ENCODE results near the gene PRPF8. TPM values are rescaled to one million over a fixed set of nuclear protein-coding genes. Genes with fewer than 3 reads are reported as not detected.
A peak's percentile ranks its signal among the peaks of the same experiment; 100 is the strongest.

The PRPF8 gene
- total and polyA plus RNA-seq, 2 of the 13 experiments (the other 11 are each of a cell fraction or from before 2014, with no cell fraction given), result 112 to 179 TPM

- TF ChIP-seq ZBTB46 (CRISPR knock-in tag; IDR thresholded peaks at IDR 0.05; ENCODE audit: borderline replicate concordance) (0 out of 2 replicates have a peak, but pooled peaks have one; percentile 56), ZNF264 (CRISPR knock-in tag; IDR thresholded peaks at IDR 0.05) (0 out of 2 replicates have a peak, but pooled peaks have one; percentile 45), ZNF343 (CRISPR knock-in tag; IDR thresholded peaks at IDR 0.05) (peak; percentile 30; the same call in 1 of the 2 replicates), TEF (CRISPR knock-in tag; IDR thresholded peaks at IDR 0.05) (peak; percentile 19; the same call in 1 of the 2 replicates), MYC (CRISPR knock-in tag; IDR thresholded peaks at IDR 0.05; ENCODE audit: borderline replicate concordance) (peak; percentile 10; the same call in 1 of the 2 replicates), ZBTB43 (CRISPR knock-in tag; conservative IDR thresholded peaks at IDR 0.05) (no peak), NCOA2 (CRISPR knock-in tag; IDR thresholded peaks at IDR 0.05) (no peak; the same call in 1 of the 2 replicates), ZMYM4 (CRISPR knock-in tag; IDR thresholded peaks at IDR 0.05) (peak; percentile 46; the same call in 1 of the 2 replicates), ARNTL (CRISPR knock-in tag; IDR thresholded peaks at IDR 0.05) (0 out of 2 replicates have a peak, but pooled peaks have one; percentile 41), SOX6 (IDR thresholded peaks at IDR 0.05) (no peak), SOX6 (CRISPR knock-in tag; IDR thresholded peaks at IDR 0.05) (no peak; the same call in none of the 2 replicates), RBM39 (IDR thresholded peaks at IDR 0.05; ENCODE audit: low read depth, low read length, poor library complexity, severe bottlenecking) (peak; percentile 6), ZNF121 (CRISPR knock-in tag; IDR thresholded peaks at IDR 0.05) (peak; percentile 32; the same call in 1 of the 2 replicates), SKIL (CRISPR knock-in tag; IDR thresholded peaks at IDR 0.05; ENCODE audit: borderline replicate concordance) (peak; percentile 69; the same call in 1 of the 2 replicates), MXD4 (CRISPR knock-in tag; IDR thresholded peaks at IDR 0.05) (0 out of 2 replicates have a peak, but pooled peaks have one; percentile 15), YEATS2 (CRISPR knock-in tag; IDR thresholded peaks at IDR 0.05; ENCODE audit: borderline replicate concordance) (peak; percentile 55; the same call in 1 of the 2 replicates), MATR3 (CRISPR knock-in tag; IDR thresholded peaks at IDR 0.05) (no peak), KLF16 (CRISPR knock-in tag; IDR thresholded peaks at IDR 0.05) (peak in 1 of 2 experiments; percentile 67; a peak in 2 of 4 replicates), NONO (IDR thresholded peaks at IDR 0.05) (no peak), NONO (CRISPR knock-in tag; conservative IDR thresholded peaks at IDR 0.05) (0 out of 2 replicates have a peak, but pooled peaks have one; percentile 1), RXRB (CRISPR knock-in tag; IDR thresholded peaks at IDR 0.05; ENCODE audit: borderline replicate concordance) (peak; percentile 82), GATAD2A (CRISPR knock-in tag; IDR thresholded peaks at IDR 0.05) (no peak; the same call in 1 of the 2 replicates), PHF8 (CRISPR knock-in tag; IDR thresholded peaks at IDR 0.05) (peak; percentile 4), HOXA3 (CRISPR knock-in tag; IDR thresholded peaks at IDR 0.05) (peak; percentile 55), MEIS2 (CRISPR knock-in tag; IDR thresholded peaks at IDR 0.05) (peak; percentile 36; the same call in 1 of the 2 replicates)
Measured at GRCh38 chr17:1649844-1650501, 34.7 kb downstream of the PRPF8 start, which contains the start of gene RILP (continued).
